ENCODE measurements around the gene RAB41. TPM values are rescaled to one million over a fixed set of nuclear protein-coding genes. Genes with fewer than 3 reads are reported as not detected.

The RAB41 gene
- total RNA-seq, 1 experiment from 2014 or later, result not detected

DNA sequence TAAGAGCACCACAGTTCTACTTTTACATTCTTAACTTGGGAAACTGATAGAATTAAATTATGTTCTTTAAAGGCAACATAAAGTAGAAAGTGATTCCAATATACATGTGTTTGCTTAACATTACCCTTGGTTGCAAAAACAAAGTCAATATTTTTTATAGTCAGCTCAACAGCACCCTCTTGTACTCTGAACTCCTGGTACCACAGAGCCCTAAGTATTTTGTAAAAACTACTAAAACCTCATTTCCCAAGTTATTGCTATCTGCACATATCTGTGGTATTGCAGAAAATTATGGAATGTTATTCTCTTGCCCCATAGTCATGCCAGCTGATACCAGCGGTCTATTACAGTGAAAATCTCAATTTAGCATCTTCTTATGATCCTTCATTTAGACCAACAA is 10.8 kb downstream of the RAB41 start:
- no peak overlapping the region for H3K4me2 ChIP-seq (ENCODE audit: insufficient read depth, insufficient read length, low read length)

More for the DNA sequence above, 10.8 kb downstream of the RAB41 start:
- no CpG with 5 or more reads among the region's 1 CpG for WGBS (ENCODE audit: extremely low coverage, insufficient read length, low lambda C conversion rate)
- Mint-ChIP-seq H3K27ac (no peak overlapping the region), H3K4me3 (no peak overlapping the region), H3K36me3 (ENCODE audit: insufficient read depth in 1 of 3, low read depth in 3 of 3) (peaks cover 4 to 33% (median 30%) of the 10 kb centered on the region in 3 experiments), H3K27me3 (ENCODE audit: low read depth) (no peaks in the 10 kb centered on the region), H3K9me3 (peaks cover 46 to 63% of the 10 kb centered on the region in 2 experiments), H3K4me1 (peaks cover 9 to 14% of the 10 kb centered on the region in 2 experiments)
- Histone ChIP-seq H4K5ac (ENCODE audit: insufficient read length, low read depth, low read length) (no peak overlapping the region), H3K79me2 (ENCODE audit: insufficient read depth, low read length) (no peaks in the 10 kb centered on the region), H2AK5ac (ENCODE audit: insufficient read length, low read length) (no peak overlapping the region), H3K9me3 (ENCODE audit: control insufficient read depth, low read depth, low read length) (peaks cover 8% of the 10 kb centered on the region), H3K27me3 (ENCODE audit: insufficient read depth, low read length) (no peaks in the 10 kb centered on the region), H2AFZ (ENCODE audit: low read length) (no peak overlapping the region), H2BK120ac (ENCODE audit: low read depth, low read length, poor library complexity, severe bottlenecking) (no peak overlapping the region), H3K27ac (ENCODE audit: insufficient read length, low read depth, low read length) (no peak overlapping the region), H2BK5ac (ENCODE audit: insufficient read length, low read length) (no peak overlapping the region), H2BK15ac (ENCODE audit: low read depth, low read length) (no peak overlapping the region), H3K18ac (ENCODE audit: insufficient read length, low read depth, low read length) (no peak overlapping the region), H3K14ac (ENCODE audit: insufficient read depth, low read length) (no peak overlapping the region), H3K23ac (ENCODE audit: insufficient read length, low read depth, low read length) (no peak overlapping the region), H4K8ac (replicated peaks; ENCODE audit: insufficient read length, low read depth, low read length) (no peak overlapping the region), H3K23me2 (ENCODE audit: insufficient read length, low read depth, low read length, poor library complexity, severe bottlenecking) (no peaks in the 10 kb centered on the region), H3K56ac (ENCODE audit: insufficient read length, low read depth, low read length) (no peak overlapping the region), H3K4ac (ENCODE audit: low read depth, low read length) (no peak overlapping the region), H2BK20ac (ENCODE audit: low read depth, low read length, poor library complexity, severe bottlenecking) (no peak overlapping the region), H2BK12ac (ENCODE audit: insufficient read length, low read depth, low read length) (no peak overlapping the region), H3K79me1 (ENCODE audit: insufficient read depth, low read depth, low read length, poor library complexity, severe bottlenecking) (no peaks in the 10 kb centered on the region), H3K4me1 (ENCODE audit: insufficient read depth, low read length) (no peaks in the 10 kb centered on the region), H4K91ac (ENCODE audit: insufficient read length, low read depth, low read length) (no peak overlapping the region), H3T11ph (ENCODE audit: low read length) (no peak overlapping the region), H3K9ac (ENCODE audit: extremely low read depth, insufficient read length, low read length) (no peak overlapping the region), H4K20me1 (ENCODE audit: control insufficient read depth, insufficient read depth, insufficient read length) (no peaks in the 10 kb centered on the region)
- TF ChIP-seq, protein P1, sequence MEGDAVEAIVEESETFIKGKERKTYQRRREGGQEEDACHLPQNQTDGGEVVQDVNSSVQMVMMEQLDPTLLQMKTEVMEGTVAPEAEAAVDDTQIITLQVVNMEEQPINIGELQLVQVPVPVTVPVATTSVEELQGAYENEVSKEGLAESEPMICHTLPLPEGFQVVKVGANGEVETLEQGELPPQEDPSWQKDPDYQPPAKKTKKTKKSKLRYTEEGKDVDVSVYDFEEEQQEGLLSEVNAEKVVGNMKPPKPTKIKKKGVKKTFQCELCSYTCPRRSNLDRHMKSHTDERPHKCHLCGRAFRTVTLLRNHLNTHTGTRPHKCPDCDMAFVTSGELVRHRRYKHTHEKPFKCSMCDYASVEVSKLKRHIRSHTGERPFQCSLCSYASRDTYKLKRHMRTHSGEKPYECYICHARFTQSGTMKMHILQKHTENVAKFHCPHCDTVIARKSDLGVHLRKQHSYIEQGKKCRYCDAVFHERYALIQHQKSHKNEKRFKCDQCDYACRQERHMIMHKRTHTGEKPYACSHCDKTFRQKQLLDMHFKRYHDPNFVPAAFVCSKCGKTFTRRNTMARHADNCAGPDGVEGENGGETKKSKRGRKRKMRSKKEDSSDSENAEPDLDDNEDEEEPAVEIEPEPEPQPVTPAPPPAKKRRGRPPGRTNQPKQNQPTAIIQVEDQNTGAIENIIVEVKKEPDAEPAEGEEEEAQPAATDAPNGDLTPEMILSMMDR (conservative IDR thresholded peaks at IDR 0.05), result no peak
- DNase-seq, result no peak
